GM20000 (cell line): ENCODE measurements around the gene AGFG2.
A peak's percentile ranks its signal among the peaks of the same experiment; 100 is the strongest.

Experiments used
- DNase-seq: peaks from one replicate; pipeline ENCODE4 v3.0.0; 2012; ENCODE audit warnings: low spot score
- CTCF ChIP-seq: IDR thresholded peaks from 2 replicates; pipeline ENCODE4 v1.5.1; 2012; ENCODE audit warnings: mild to moderate bottlenecking, control low read depth; ENCODE audit errors: extremely low read depth, missing control alignments

The AGFG2 gene

DNA sequence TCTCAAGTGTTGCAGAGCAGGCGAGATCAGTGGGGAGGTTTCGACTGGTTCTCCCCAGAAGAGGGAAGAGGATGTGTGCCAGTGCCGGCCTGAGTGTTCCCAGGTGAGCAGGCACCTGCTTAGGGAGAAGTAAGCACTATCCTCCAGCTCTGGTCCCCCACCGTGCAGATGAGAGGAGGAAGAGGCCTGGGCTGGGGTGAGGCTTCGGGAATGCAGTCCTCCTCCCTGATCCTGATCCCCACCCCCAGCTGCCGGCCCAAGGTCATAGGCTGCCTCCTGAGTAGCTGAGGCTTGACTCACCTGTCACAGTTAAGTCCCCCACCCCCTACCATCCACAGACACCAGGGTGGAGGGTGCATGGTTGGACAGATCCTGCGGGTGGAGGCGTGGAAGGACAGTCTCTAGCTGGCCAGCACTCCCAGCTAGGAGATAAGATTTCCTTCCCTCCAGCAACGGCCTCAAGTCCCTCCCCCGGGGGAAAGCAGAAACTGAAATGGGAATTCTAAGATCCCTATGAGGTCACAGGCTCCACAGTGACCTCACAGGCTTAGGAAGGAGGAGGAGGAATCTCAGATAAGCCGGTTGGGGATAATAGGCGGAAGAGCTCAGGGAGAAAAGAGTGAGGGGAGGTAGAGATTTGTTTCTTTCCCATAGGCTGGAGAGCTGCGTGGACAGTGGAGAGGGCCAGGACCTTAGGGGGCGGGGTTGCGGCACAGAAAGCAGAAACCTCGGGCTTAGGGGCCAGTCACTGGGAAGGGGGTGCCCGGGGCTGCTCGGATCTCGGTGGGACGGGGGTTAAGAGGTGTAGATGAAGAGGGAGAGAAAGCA, 45.9 kb downstream of the AGFG2 start:
- DNase-seq, result no peak
- TF ChIP-seq CTCF, result no peak

DNA sequence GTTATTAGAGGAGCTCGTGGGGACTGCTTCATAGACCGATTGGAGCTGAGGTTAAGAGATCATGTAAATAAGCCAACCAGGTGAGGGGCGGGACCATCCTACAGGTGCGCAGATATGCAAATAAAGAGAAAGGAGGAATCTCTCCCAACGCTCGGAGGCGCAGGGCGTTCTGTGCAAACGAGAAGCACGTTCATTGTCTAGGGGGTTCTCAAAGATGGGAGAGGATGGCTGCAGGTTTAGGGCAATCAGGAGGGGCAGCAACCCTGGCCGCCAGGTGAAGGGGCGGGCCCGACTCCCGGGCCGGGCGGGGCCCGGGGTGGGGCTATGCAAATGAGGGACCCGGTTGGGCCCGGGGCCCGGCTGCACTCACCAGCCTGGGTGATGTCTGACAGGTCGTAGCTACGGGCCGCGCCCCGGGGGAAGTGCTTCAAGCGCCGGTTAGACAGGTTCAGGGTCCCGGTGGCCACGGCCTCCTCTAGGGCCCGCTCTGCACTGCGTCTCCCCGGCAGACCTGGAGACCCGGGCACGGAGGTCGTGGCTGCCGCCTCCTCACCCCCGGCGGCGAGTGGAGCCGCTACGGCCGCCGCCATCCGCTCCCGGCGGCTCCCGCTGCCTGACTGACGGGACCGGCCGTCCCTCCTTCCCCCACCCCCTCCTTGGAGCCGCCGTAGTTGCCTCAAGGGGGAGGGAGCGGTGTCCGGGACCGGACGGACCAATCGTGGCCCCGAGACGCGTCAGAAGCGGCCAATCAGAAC, 46.7 kb downstream of the AGFG2 start, which contains the start of gene LRCH4:
Gene LRCH4 (minus strand): TSS at position 619 of the 755 bp plus-strand sequence. CDS start 29 bp downstream, at position 590.
- DNase-seq, result peak; percentile 79
- no peak for TF ChIP-seq CTCF

- no peak for TF ChIP-seq CTCF
- peak; percentile 99 for DNase-seq
Measured at GRCh38 chr7:100586266-100587025, 47.4 kb downstream of the AGFG2 start, which contains the start of gene FBXO24. FBXO24 (plus strand) TSS chr7:100586328; CDS start chr7:100586626, 298 bp downstream.

GRCh38 chr7:100588438-100588837, 49.4 kb downstream of the AGFG2 start:
- TF ChIP-seq CTCF, result peak; percentile 23
- DNase-seq, result no peak

- no peak for TF ChIP-seq CTCF
- no peak for DNase-seq
Measured at GRCh38 chr7:100589341-100589947, 50.4 kb downstream of the AGFG2 start.

DNA sequence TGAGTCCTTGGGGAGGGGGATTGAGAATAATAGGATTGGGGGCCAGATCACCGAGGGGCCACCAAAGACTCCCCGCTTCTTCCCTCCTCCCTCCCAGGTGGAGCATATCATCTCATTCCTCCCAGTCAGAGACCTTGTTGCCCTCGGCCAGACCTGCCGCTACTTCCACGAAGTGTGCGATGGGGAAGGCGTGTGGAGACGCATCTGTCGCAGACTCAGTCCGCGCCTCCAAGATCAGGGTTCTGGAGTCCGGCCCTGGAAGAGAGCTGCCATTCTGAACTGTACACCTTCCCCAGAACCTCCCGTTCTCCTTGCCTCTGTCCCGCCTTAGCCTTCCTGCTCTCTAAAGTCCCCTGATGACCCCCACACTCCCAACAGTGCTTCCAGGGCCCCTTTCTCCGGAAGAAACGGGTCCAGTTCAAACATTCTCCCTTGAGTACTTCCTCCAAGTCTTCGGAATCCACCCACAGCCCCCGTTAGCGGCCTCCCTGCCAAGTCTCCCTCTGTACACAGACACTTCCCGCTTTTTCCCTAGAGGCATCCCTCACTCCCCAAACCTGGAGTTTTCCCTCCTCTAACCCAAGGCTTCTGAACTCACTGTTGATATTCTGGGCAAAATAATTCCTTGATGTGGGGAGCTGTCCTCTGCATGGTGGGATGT, 51.2 kb downstream of the AGFG2 start:
- no peak for DNase-seq
- no peak for TF ChIP-seq CTCF
